Activated CD4-positive, alpha-beta T cell treated with anti-CD3 and anti-CD28 coated beads for 36 hours (primary cell): Measurements from ENCODE around the gene NDUFA11. TPM values are rescaled to one million over a fixed set of nuclear protein-coding genes. Genes with fewer than 3 reads are reported as not detected.

ENCODE experiments used
- ATAC-seq: fragments of 200-7000 bp; cut with Tn5 transposase; one replicate; pipeline ENCODE4 v1.10.0; 2021; ENCODE audit warnings: mild to moderate bottlenecking, moderate library complexity
- CTCF ChIA-PET: fragments of 350-600 bp; sonication (Branson Sonifier 250); formaldehyde crosslinking; loops from one replicate; lab custom pipeline; 2021; ENCODE audit warnings: antibody characterized with exemption; lab: Charles Lee
- POLR2A ChIA-PET: fragments of 350-600 bp; sonication (Branson Sonifier 250); formaldehyde crosslinking; loops from one replicate; lab custom pipeline; 2021; ENCODE audit warnings: antibody characterized with exemption, inconsistent platforms; lab: Charles Lee
- DNase-seq: peaks from one replicate; pipeline ENCODE4 v3.0.0-alpha.2; 2020
- H3K27ac Mint-ChIP-seq: one replicate; pipeline ENCODE4 v1.8.0; 2021; ENCODE audit warnings: mixed read lengths
- H3K27me3 Mint-ChIP-seq: one replicate; pipeline ENCODE4 v1.8.0; 2021; ENCODE audit warnings: mixed read lengths
- H3K36me3 Mint-ChIP-seq: one replicate; pipeline ENCODE4 v1.8.0; 2021; ENCODE audit warnings: low read depth, mixed read lengths
- H3K4me1 Mint-ChIP-seq: one replicate; pipeline ENCODE4 v1.8.0; 2021; ENCODE audit warnings: mixed read lengths
- H3K4me3 Mint-ChIP-seq: one replicate; pipeline ENCODE4 v1.8.0; 2021; ENCODE audit warnings: mild to moderate bottlenecking, moderate library complexity, mixed read lengths
- H3K9me3 Mint-ChIP-seq: one replicate; pipeline ENCODE4 v1.8.0; 2021; ENCODE audit warnings: low read depth, mixed read lengths
- intact Hi-C, 2 experiments: fragments of 100-400 bp; cut with DNase I in 1 of 2; cut with micrococcal nuclease in 1 of 2; formaldehyde crosslinking; loops; one replicate each; pipeline versions ENCODE4 v1.14.2 to v1.15.1; 2022 to 2024; cut with DNase I, micrococcal nuclease
- total RNA-seq, 2 experiments: library from RNA; stranded (reverse); gene quantifications; one replicate each; pipeline ENCODE4 v1.2.3, GENCODE V29; 2021

The NDUFA11 gene
- total RNA-seq, 2 experiments from 2014 or later = 175 to 213 TPM

DNA sequence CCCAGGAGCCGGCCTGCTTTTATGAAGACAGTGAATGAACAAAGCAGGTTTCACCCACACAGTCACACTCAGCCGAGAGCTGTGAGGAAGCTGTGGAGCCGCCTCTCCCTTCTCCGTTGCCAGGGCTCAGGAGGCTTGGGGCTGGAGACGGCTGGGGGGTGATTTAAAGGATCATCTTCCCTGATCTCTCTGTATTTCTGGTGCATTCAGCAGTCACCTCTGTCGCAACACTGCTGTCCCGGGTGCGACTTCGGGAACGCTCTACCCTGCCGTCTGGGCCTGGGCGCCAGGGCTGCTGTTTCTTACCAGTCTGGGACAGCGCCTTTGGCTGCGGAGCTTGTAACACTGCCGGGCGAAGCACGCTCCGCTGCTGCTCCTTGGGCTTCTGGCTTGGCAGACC is 28.6 kb upstream of the NDUFA11 start:
- no peak overlapping the region for H3K27ac Mint-ChIP-seq
- no peak overlapping the region for H3K4me3 Mint-ChIP-seq
- H3K27me3 Mint-ChIP-seq = no peaks in the 10 kb centered on the region
- ChIA-PET CTCF (no interaction called here), POLR2A (no interaction called here)
- no peaks in the 10 kb centered on the region for H3K9me3 Mint-ChIP-seq
- peaks cover 43% of the 10 kb centered on the region for H3K36me3 Mint-ChIP-seq
- no peaks in the 10 kb centered on the region for H3K4me1 Mint-ChIP-seq
- no peak for ATAC-seq
- DNase-seq = no peak
- intact Hi-C loops = no loop called here

DNA sequence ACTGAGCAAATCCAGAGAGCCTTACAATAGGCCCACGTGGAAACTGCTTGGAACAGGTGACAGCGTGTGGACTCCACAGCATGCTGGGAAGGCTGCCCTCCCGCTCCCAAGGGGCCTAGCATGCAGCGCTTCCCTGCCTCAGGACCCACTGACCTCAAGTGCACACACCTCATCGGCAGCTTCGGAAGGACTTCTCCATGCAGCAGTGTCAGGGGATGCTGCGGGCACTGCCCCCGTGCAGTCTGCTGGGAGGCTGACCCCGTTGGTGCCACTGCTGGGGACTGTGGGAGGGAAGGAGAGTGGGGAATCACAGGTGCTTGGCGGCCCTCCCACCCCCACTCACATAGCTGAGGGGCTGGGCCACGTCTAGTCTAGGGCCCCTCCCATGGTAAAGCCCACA is 27.7 kb upstream of the NDUFA11 start:
- intact Hi-C loops = no loop called here
- H3K4me1 Mint-ChIP-seq = no peaks in the 10 kb centered on the region
- ATAC-seq = no peak

DNA sequence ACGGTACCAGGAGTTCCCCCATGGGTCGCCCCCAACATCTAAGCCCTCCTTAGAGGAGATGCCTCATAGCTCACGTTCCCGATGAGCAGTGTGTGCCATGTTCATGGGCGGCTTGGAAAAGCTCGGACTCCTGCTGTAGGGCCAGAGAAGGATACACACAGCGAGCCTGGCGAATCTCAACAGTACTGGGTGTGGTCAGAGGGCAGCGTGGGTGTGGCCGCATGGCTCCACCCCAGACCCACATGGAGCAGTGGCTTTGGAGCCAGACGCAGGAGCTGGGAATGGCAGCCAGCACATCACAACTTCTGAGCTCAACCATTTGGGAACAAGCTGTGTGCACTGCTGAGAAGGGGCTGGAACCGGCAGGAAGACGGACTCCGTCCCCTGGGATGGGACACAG is 26.0 kb upstream of the NDUFA11 start:
- ATAC-seq = no peak
- CTCF ChIA-PET = interaction anchor here (0.8 kb wide), 1 partner anchor 119 kb away, joined by 4 read pairs; no protein-coding TSS in a partner anchor

More for the DNA sequence above, 27.7 kb upstream of the NDUFA11 start:
- no peak for DNase-seq
- Mint-ChIP-seq H3K9me3 (no peaks in the 10 kb centered on the region), H3K27ac (no peak overlapping the region), H3K27me3 (no peaks in the 10 kb centered on the region), H3K4me3 (no peak overlapping the region), H3K36me3 (peaks cover 43% of the 10 kb centered on the region)
- ChIA-PET POLR2A (no interaction called here), CTCF (no interaction called here)

DNA sequence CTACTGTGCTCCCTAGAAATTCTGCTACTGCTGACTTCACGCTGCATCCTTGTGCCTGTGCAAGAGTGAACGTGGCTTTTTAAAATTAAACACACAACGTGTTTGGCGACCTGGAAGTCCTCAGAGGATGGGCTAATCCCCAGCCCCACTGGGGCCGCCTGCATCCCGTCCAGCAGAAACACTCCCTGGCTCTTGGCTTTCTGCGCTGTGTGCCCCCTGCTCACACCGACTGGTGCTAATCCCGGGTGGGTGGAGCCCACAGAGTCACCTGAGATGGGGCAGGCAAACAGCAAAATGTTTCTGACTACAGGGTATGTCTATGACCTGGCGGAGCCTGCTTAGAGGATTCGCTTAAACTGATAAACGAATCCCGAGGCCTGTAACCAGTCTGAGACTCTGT is 25.6 kb upstream of the NDUFA11 start:
- CTCF ChIA-PET = no interaction called here
- DNase-seq (no peak), ATAC-seq (no peak)
- intact Hi-C loops = no loop called here
- Mint-ChIP-seq H3K9me3 (no peaks in the 10 kb centered on the region), H3K4me1 (no peaks in the 10 kb centered on the region), H3K27me3 (no peaks in the 10 kb centered on the region), H3K27ac (no peak overlapping the region), H3K4me3 (no peak overlapping the region), H3K36me3 (peaks cover 53% of the 10 kb centered on the region)
- POLR2A ChIA-PET = no interaction called here

More for the DNA sequence above, 26.0 kb upstream of the NDUFA11 start:
- intact Hi-C loops = no loop called here
- POLR2A ChIA-PET = no interaction called here
- Mint-ChIP-seq H3K9me3 (no peaks in the 10 kb centered on the region), H3K27me3 (no peaks in the 10 kb centered on the region), H3K36me3 (peaks cover 52% of the 10 kb centered on the region), H3K27ac (no peak overlapping the region), H3K4me1 (no peaks in the 10 kb centered on the region), H3K4me3 (no peak overlapping the region)
- no peak for DNase-seq

DNA sequence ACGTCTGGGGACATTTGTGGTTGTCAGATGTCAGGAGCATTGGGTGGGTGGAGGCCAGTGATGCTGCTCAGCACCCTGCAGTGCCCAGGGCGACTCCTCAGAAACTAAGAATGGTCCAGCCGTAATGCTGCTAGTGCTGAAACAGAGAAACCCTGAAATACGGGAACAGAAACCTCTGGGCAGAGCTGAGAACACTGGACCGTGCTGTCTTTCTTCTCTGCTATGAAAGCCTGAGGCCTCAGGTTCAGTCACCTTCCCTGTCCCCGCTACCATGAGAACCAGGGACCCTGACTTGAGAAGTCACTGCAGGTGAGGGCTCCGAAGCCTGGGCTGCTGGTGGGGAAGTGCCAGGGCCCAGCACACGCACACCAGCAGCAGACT is 23.8 kb upstream of the NDUFA11 start:
- CTCF ChIA-PET = no interaction called here
- POLR2A ChIA-PET = no interaction called here

DNA sequence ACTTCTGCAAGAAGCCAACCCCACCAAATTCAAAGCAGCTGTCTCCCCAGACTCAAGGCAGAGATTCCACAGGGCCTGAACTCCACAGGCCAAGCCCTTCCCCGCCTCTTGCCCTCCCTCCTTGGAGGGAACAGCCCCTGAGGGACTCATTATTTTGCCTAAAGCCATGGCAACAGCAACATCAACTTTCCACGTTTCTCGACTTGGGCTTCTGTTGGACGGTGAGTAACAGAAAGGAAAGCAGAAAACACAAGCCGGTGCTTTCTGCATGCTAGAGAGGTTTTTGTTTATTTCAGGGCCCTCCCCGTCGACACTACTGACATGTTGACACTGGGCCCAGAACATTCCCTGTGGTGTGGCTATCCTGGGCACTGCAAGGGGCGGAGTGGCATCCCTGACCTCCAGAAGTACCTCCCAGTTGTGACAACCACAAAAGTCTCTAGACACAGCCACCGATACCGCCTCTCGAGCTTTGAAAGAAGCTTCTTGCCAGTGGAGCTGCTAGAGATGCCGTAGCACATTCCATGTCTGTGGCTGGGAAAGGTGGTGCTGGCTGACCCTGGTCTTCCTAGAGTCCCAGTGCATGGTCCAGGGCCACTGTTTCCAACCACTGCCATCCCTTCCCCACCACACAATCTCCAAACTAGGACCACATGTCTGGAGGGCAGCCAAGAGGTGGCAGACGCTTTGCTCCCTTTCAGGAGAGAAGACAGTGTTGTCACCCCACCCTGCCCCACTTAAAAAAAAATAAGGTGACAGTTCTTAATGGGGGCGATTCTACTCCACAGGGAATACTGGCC is 23.3 kb upstream of the NDUFA11 start:
- no peaks in the 10 kb centered on the region for H3K4me1 Mint-ChIP-seq
- intact Hi-C loops = no loop called here
- H3K27me3 Mint-ChIP-seq = no peaks in the 10 kb centered on the region
- DNase-seq (no peak), ATAC-seq (no peak)
- H3K9me3 Mint-ChIP-seq = no peaks in the 10 kb centered on the region
- H3K36me3 Mint-ChIP-seq = peaks cover 54% of the 10 kb centered on the region
- H3K27ac Mint-ChIP-seq = no peak overlapping the region
- ChIA-PET CTCF (interaction anchor here (0.7 kb wide), 1 partner anchor 237 kb away, joined by 4 read pairs; no protein-coding TSS in a partner anchor), POLR2A (no interaction called here)
- H3K4me3 Mint-ChIP-seq = no peak overlapping the region

More for the DNA sequence above, 23.8 kb upstream of the NDUFA11 start:
- Mint-ChIP-seq H3K4me1 (no peaks in the 10 kb centered on the region), H3K4me3 (no peak overlapping the region), H3K27ac (no peak overlapping the region), H3K27me3 (no peaks in the 10 kb centered on the region), H3K36me3 (peaks cover 57% of the 10 kb centered on the region), H3K9me3 (no peaks in the 10 kb centered on the region)
- no peak for DNase-seq
- no peak for ATAC-seq
- intact Hi-C loops = no loop called here

DNA sequence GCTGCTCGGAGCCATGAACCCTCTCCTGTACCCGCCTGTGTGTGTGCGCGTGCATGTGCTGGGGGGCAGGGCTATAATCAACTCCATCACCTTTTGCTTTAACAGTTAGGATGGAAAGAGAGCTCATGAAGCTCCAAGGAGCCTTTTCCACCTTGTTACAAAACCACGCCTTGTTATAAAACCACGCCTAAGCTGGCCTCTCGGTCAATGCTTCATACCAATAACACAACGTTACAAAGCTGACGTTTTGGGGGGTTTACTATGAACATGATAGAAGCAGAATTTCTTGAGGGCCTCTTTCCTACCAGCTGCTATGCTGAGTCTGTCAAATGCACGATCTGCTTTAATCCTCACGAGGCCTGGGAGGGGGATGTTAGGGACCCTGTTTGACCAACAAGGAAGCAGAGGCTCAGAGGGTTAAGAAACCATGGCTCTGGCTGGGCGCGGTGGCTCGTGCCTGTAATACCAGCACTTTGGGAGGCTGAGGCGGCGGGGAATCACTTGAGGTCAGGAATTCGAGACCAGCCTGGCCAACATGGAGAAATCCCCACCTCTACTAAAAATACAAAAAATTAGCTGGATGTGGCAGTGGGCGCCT is 22.3 kb upstream of the NDUFA11 start:
- POLR2A ChIA-PET = interaction anchor here (0.6 kb wide), 1 partner anchor 85 kb away, joined by 3 read pairs; no protein-coding TSS in a partner anchor

DNA sequence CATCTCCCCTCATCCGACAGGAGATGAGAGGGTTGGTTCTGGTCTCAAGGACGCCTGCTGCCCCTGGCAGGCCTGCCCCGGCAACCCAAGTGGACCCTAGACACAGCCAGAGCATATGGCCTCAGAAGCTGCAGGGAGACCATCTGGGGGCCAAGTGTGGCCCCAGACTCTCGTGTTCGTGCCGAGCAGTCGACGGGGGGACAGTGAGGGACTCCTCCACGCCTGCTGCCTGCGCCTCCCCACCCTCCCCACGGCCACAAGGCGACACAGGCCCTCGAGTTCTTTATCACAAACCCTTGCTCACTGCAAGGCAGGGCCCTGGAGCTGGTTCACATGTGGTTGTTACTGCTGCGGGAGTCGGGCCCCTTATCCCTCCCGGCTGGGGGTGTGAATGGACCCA is 19.8 kb upstream of the NDUFA11 start:
- Mint-ChIP-seq H3K36me3 (peaks cover 41% of the 10 kb centered on the region), H3K4me1 (no peaks in the 10 kb centered on the region), H3K9me3 (no peaks in the 10 kb centered on the region), H3K4me3 (no peak overlapping the region), H3K27ac (no peak overlapping the region), H3K27me3 (no peaks in the 10 kb centered on the region)
- intact Hi-C loops = no loop called here
- POLR2A ChIA-PET = no interaction called here
- ATAC-seq (no peak), DNase-seq (no peak)
- CTCF ChIA-PET = no interaction called here

More for the DNA sequence above, 22.3 kb upstream of the NDUFA11 start:
- no peaks in the 10 kb centered on the region for H3K9me3 Mint-ChIP-seq
- DNase-seq (no peak), ATAC-seq (no peak)
- no peaks in the 10 kb centered on the region for H3K27me3 Mint-ChIP-seq
- CTCF ChIA-PET = no interaction called here
- H3K27ac Mint-ChIP-seq = no peak overlapping the region
- intact Hi-C loops = no loop called here
- peaks cover 60% of the 10 kb centered on the region for H3K36me3 Mint-ChIP-seq
- H3K4me3 Mint-ChIP-seq = no peak overlapping the region
- no peaks in the 10 kb centered on the region for H3K4me1 Mint-ChIP-seq

DNA sequence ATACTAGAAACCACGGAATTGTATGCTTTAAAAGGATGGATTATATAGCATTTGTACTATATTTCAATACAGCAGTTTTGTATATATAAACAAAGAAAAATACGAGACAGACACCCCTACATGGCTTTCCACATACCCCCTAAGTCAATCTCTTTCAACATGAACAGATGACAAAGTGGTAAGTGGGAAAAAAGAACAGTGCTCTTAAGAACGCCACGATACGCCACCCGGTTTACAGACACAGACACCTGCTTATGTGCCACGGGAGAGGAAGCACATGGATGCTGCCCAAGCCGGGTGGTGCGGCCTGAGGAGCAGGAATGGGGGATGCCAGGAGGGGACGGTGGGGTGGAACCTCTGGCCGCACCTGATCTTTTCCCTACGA is 18.6 kb upstream of the NDUFA11 start:
- ChIA-PET POLR2A (interaction anchor here (0.6 kb wide), 1 partner anchor 18 kb away, joined by 3 read pairs; the partner anchor contains the start of gene VMAC), CTCF (no interaction called here)
- intact Hi-C loops = no loop called here
- DNase-seq = no peak
- no peak overlapping the region for H3K4me3 Mint-ChIP-seq
- H3K36me3 Mint-ChIP-seq = peaks cover 37% of the 10 kb centered on the region
- no peak for ATAC-seq
- no peaks in the 10 kb centered on the region for H3K4me1 Mint-ChIP-seq
- no peaks in the 10 kb centered on the region for H3K27me3 Mint-ChIP-seq
- peak overlapping the region; percentile 17 for H3K27ac Mint-ChIP-seq
- H3K9me3 Mint-ChIP-seq = no peaks in the 10 kb centered on the region

DNA sequence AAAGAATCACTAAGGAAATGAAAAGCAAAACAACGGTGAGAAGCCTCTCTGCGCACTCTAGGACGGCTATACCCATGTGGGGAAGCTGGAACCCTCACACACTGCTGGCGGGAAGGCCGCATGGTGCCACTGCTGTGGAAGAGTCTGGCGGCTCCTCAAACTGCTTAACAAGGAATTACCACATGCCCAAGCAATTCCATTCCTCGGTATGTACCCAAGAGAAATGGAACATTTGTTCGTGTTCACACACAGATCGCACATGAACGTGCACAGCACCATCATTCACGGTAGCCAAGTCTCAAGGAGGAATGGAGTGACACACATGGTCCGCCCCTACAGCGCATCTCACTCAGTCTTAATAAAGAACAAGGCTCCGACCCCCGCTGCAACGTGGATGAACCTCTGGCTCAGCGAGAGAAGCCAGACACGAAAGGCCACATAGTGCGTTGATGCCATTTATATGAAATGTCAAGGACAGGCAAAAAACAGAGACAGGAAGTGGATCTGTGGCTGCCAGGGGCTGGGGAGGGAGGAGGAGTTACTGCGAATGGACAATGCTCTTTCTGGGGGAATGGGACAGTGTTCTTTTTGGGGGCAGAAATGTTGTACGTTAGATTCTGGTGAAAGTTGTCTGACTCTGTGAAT is 18.0 kb upstream of the NDUFA11 start:
- ChIA-PET POLR2A (no interaction called here), CTCF (no interaction called here)
- ATAC-seq (no peak), DNase-seq (no peak)
- intact Hi-C loops = no loop called here
- no peak overlapping the region for H3K4me3 Mint-ChIP-seq
- no peaks in the 10 kb centered on the region for H3K27me3 Mint-ChIP-seq
- H3K27ac Mint-ChIP-seq = peak overlapping the region; percentile 17
- H3K9me3 Mint-ChIP-seq = no peaks in the 10 kb centered on the region
- peaks cover 36% of the 10 kb centered on the region for H3K36me3 Mint-ChIP-seq
- H3K4me1 Mint-ChIP-seq = no peaks in the 10 kb centered on the region

DNA sequence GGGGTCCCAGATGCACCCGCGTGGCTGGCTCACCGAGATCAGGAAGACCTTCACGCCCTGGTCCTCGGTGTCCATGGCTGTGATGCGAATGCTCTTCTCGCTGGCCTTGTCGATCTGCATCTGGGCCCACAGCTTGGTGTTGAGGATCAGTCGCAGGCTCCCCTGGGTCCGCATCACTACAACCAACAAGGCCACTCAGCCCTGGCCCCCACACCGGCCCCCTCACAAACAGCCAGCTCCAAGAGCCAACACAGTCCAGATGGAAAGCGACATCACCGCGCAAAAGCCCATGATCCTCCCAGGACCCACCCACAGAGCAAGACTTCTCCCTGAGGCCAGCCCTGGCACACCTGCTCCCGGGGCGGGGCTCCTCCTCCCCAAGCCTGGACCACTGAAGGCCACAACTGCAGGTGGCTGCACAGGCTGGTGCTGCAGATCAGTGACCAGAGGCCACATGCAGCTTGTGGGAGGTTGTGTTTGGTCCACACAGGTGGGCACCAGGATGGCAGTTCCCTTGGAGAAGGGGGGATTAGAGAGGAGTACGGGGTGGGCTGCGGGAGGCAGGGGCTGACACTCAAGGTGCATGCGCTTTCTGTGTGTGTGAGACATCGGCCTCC is 15.0 kb upstream of the NDUFA11 start:
- CTCF ChIA-PET = no interaction called here
- DNase-seq (no peak), ATAC-seq (no peak)
- H3K27me3 Mint-ChIP-seq = no peaks in the 10 kb centered on the region
- H3K27ac Mint-ChIP-seq = no peak overlapping the region
- no peaks in the 10 kb centered on the region for H3K9me3 Mint-ChIP-seq
- intact Hi-C loops = no loop called here
- peaks cover 24% of the 10 kb centered on the region for H3K36me3 Mint-ChIP-seq
- H3K4me1 Mint-ChIP-seq = no peaks in the 10 kb centered on the region
- POLR2A ChIA-PET = no interaction called here
- H3K4me3 Mint-ChIP-seq = no peak overlapping the region
